GM12872 (cell line): ENCODE measurements around the gene TAF15.

Source experiments
- TF ChIP-seq, protein P1 (sequence below): IDR thresholded peaks from 3 replicates; pipeline ENCODE4 v1.5.1; 2011; ENCODE audit warnings: low read depth, mild to moderate bottlenecking, low read length, moderate library complexity; ENCODE audit not compliant: insufficient read depth

The TAF15 gene

DNA sequence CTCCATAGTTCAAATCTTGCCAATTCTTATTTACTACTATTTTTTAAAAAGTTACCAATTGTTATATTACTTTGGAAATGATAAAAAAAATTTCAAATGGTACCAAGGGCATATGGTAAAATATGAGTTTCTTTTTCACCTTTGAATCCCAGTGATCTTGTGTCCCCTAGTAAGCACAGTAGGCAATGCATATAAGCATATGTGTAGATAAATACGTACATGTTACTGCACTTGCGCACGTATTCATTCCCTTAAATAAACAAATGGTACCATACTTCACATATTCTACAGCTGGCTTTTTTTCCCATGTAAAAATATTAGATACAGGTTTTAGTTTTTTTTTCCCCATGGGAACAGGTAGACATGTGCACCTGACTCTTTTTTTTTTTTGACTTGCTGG is 31.8 kb downstream of the TAF15 start:
- TF ChIP-seq, protein P1, sequence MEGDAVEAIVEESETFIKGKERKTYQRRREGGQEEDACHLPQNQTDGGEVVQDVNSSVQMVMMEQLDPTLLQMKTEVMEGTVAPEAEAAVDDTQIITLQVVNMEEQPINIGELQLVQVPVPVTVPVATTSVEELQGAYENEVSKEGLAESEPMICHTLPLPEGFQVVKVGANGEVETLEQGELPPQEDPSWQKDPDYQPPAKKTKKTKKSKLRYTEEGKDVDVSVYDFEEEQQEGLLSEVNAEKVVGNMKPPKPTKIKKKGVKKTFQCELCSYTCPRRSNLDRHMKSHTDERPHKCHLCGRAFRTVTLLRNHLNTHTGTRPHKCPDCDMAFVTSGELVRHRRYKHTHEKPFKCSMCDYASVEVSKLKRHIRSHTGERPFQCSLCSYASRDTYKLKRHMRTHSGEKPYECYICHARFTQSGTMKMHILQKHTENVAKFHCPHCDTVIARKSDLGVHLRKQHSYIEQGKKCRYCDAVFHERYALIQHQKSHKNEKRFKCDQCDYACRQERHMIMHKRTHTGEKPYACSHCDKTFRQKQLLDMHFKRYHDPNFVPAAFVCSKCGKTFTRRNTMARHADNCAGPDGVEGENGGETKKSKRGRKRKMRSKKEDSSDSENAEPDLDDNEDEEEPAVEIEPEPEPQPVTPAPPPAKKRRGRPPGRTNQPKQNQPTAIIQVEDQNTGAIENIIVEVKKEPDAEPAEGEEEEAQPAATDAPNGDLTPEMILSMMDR = no peak

DNA sequence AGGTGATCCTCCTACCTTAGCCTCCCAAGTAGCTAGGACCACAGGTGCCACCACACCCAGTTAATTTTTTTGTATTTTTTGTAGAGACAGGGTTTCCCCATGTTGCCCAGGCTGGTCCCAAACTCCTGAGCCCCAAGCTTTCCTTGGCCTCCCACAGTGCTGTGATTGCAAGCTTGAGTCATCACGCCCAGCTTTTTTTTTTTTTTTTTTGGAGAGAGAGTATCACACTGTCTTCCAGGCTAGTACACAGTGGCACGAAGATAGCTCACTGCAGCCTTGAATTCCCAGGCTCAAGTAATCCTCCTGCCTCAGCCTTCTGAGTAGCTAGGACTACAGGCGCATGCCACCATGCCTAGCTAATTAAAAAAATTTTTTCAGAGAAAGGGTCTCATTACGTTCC is 32.2 kb downstream of the TAF15 start:
- TF ChIP-seq, protein P1 = no peak

DNA sequence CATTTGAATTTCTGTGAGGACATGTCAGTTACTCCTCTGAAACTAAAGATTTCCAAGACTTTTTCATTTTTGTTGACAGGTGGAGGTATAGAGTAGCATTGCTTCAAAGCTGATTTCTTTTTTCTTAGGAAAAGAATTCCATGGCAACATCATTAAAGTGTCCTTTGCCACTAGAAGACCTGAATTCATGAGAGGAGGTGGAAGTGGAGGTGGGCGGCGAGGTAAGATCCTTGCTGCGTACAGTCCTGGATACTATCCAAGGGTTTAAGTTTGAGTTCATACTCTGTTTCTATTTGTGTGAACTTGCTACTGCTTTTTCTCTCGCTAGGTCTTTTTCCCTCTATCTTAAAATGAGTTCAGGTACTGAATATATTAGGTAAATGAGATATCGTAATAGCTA is 33.0 kb downstream of the TAF15 start:
- TF ChIP-seq, protein P1 = no peak

DNA sequence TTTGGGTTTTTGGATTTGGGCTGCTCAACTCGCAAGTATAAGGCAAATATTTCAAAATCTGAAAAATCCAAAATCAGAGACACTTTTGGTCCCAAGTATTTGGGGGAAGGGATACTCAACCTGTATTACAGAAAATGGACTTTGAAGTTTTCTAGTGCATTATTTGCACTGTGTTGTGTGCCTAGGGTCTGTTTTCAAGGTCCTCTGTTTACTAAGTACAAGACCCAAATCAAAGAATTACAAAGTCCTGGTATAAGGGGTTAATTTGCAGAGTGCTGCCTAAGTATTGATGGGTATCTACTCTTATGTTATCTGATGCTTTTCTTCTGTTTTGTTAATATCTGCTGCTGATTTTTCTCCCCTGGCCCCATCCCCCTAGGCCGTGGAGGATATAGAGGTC is 34.4 kb downstream of the TAF15 start:
- TF ChIP-seq, protein P1 = no peak

DNA sequence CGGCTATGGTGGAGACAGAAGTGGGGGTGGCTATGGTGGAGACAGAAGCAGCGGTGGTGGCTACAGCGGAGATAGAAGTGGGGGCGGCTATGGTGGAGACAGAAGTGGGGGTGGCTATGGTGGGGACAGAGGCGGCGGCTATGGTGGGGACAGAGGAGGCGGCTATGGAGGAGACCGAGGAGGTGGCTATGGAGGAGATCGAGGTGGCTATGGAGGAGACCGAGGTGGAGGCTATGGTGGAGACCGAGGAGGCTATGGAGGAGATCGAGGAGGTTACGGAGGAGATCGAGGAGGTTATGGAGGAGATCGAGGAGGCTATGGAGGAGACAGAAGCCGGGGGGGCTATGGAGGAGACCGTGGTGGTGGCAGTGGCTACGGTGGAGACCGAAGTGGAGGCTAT is 35.3 kb downstream of the TAF15 start:
- TF ChIP-seq, protein P1 = no peak

DNA sequence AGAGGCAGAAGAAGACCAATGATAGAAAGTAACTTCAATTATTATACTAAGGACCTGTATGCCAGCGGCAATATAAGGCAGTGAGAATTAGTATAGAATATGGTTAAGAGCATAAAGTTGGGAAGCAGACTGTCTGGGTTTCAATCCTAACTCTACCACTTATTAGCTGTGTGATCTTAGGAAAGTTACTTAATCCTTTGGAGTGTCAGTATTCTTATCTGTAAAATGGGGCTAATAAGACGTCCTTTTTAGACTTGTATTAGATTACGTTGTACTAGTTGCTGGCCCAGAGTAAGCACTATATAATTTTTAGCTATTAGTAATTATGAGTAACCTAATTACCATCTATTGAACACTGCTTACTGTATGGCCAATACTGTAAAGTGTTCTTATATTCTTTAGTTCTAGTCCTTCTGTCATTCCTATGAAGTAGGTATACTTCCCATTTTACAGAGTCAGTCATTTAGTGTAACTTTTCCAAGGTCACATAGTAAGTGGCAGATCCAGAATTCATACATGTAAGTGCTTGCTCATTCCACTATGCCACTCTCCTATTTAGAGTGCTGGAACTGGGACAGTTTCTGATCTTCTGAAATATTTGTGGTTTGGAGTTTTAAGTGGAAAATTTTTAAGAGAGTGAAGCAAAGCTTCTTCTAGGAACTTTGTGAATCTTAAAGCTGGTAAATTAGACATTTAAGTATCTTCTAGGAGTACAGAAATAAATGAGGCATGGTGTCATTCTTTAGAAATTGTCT is 36.9 kb downstream of the TAF15 start:
- TF ChIP-seq, protein P1 = no peak

DNA sequence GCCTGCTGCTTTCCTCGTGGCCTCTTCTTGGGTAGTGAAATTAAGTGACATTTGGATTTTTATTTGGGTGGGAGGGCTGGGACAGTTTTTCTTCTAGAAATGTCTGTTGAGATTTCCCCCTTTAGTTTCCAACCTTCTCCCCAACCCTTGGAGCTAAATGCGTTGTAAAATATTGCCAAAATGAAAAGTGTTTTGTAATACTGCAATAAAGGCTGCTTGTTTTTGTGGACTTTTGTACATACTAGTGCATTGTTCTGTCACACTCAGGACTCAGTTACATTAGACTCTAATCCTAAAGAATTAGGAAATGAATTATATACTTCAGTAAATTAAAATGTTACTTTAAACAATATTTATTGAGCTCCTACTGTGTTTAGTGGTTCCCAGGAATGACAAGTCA is 37.7 kb downstream of the TAF15 start:
- TF ChIP-seq, protein P1 = no peak
